NCI-H2196 treated with DMSO at 0.1 percent for 48 hours (cell line): ENCODE measurements around the gene PKHD1.

Source experiments
- DNase-seq: peaks from one replicate; lab custom pipeline; 2025; ENCODE audit not compliant: unreplicated experiment; lab: John Stamatoyannopoulos, UW

PKHD1 gene

DNA sequence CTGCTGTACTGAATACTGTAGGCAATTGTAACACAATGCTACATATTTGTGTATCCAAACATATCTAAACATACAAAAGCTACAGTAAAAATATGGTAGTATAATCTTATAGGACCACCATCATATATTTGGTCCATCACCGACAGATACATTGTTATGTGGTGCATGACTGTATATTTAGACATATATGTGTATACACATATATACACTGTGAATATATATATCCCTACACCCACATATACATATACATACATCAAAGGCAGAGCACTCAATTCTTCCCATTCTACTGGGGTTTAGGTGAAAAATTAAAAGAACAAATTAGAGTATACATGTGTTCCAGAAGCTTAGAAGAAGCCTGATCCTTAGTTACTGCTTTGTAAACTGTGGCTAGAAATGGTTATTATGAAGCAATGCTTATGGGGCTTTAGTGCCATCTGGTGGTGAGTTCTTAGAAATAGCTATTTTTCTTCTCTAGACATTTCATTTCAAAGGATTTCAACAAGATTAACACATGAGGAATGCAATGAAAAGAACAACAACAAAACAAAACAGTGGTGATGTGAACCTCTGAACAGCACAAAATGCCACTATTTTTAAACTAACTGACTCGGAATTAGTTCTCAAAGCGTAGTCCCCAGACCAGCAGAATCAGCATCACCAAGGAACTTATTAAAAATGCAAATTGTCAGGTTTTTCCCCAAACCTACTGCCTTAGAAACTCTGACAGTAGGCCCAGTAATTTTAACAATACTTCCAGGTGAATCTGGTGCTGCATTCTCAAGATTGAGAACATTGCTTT lies 38.0 kb downstream of the PKHD1 start:
- no peak for DNase-seq

DNA sequence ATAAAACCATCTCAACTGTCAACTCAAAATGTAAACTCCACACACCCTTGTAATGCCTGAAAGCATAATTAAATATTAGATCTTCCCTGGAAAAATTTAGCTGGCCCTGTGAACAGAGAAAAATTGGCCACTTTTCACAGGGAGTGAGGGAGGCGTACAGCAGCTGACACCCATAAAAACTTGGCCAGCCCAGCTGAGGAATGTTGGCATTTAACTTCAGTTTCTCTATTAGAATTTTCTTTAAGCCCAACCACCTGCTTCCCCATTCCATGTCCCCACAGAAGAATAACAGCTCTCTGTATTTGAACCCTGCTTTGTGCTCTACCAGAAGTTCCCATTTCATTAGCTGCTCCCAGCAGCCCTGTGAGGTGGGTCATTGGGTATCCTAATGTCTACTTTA lies 41.0 kb downstream of the PKHD1 start:
- DNase-seq, result no peak

GRCh38 chr6:52045481-52045880 lies 41.9 kb downstream of the PKHD1 start:
- no peak for DNase-seq

DNA sequence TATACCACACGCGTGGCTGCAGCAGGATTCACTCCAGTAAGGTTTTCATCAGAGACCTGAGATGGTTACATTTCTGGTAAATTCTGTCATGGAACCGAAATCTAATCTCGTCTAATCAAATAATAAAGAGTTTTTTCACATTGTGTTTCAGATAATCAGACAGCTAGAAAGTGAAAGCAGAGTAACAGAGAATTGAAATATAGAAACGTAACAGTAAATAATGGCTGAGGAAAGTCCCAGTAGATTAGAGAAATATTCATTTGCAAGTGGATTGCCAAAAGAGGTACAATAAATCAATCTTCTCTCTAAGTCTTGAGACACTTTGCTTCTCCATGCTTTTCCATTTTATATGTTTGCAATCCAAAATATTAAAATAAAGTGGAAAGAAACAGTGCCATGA lies 42.4 kb downstream of the PKHD1 start:
- no peak for DNase-seq

- DNase-seq, result no peak
Measured at GRCh38 chr6:52042141-52042885, 45.1 kb downstream of the PKHD1 start.

DNA sequence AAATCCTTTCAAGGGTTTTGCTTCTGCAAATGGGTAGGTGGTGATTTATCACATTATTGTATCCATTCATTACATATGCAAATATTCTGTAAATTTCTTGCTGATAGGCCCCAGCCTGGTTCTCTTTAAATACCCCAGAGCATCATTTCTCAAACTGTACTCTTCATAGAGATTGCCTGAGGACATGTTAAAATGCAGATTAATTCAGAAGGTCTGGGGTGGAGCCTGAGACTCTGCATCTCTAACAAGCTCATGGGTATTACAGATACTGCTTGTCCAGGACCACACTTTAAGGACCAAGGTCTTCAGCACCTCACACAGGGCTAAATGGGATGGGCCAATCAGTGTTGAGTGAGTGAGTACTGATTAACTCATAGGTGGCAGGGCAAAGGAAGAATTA lies 46.3 kb downstream of the PKHD1 start:
- DNase-seq, result no peak

- DNase-seq, result no peak
Measured at GRCh38 chr6:52027699-52028098, 59.7 kb downstream of the PKHD1 start.

- DNase-seq, result no peak
Measured at GRCh38 chr6:52024451-52025068, 62.9 kb downstream of the PKHD1 start.

- no peak for DNase-seq
Measured at GRCh38 chr6:52022675-52023074, 64.7 kb downstream of the PKHD1 start.

DNA sequence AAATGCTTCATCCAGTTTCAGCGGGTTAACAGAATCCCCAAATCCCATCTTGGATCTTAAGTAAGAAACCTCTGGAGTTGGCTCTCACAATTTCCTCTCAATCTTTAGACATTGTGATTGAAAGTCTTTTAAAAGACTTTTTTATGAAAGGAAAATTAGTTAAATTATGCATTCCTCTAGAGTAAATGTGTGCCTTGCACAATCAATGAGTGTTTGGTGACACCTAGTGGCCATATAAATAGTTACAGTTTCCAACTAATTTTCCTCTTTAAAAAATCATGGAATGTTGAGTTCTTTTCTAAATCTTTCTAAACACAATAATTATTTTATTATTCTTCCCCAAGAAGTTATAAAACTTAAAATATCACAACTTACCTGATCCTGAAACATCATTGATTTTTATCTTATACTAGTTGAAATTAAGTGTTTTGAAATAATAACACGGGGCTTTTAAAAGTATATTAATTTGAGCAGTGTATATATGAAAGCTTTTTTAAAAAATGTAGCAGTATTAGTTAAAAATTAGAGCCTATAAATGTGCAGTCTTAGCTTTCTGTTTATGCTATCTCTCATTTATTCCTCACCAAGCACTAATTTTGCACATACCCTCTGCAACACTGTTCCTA lies 66.4 kb downstream of the PKHD1 start:
- no peak for DNase-seq

DNA sequence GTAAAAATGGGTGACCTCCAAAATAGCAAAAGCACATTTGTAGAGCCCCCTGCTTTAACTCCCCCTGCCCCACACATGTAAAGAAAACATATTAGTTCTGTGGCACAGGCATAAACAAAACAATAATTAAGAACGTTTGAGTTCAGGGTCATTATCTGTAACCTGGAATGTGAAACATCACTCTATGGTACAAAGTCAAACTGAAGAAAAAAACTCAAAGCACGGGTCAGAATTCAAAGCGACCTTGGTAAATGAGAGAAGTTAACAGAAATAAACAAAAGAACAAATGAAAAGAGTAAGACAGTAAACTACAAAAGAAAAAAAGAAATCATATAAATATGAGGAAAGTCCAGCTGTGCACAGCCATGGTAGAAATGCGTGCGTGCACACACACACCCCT lies 67.5 kb downstream of the PKHD1 start:
- DNase-seq, result no peak

DNA sequence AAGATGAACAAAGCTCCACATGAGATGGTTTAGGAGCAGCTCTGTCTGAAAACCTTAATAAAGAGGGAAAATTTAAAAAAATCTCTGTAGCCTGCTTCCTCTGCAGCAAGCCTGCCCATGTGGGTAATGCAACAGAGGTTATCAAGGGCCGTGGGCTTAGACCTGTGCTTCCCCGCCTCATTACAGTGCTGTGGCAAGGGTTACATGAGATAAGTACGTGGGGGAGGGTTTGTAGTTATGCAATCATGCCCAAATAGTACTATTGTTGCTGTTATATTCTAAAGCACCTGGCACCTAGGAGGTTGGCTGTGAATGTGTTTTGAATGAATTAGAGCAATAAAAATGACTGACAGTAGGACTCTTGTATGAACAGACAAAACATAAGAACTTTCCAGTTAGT lies 68.3 kb downstream of the PKHD1 start:
- no peak for DNase-seq

GRCh38 chr6:52016915-52017748 lies 70.3 kb downstream of the PKHD1 start:
- no peak for DNase-seq

- DNase-seq, result no peak
Measured at GRCh38 chr6:52015953-52016352, 71.5 kb downstream of the PKHD1 start.

- DNase-seq, result no peak
Measured at GRCh38 chr6:52014391-52014790, 73.0 kb downstream of the PKHD1 start.

DNA sequence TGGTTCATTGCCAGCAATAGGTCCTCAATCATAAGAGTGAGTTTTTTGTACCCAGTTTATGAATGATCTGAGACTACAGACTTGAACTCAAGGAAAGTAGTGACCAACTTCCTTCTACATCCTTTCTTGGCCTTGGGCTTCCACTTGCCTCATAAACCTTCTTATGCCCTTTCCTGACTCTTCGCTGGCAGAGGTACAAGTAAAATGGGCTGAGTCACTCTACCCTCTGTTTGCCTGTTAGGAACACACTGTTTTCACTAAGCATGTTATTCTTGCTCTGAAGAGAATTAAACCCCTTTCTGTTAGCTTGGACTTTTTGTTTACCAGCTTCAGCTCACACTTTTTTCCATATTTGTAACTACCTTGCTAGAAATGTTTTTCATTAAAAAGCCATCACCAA lies 74.4 kb downstream of the PKHD1 start:
- DNase-seq, result no peak

- DNase-seq, result no peak
Measured at GRCh38 chr6:52012582-52012981, 74.8 kb downstream of the PKHD1 start.

- DNase-seq, result no peak
Measured at GRCh38 chr6:52010806-52011205, 76.6 kb downstream of the PKHD1 start.

- no peak for DNase-seq
Measured at GRCh38 chr6:52010145-52010544, 77.3 kb downstream of the PKHD1 start.

GRCh38 chr6:52009466-52010140 lies 77.8 kb downstream of the PKHD1 start:
- no peak for DNase-seq
